NK-92 (cell line): ENCODE results near the gene KLHDC9.

Experiments
- DNase-seq: peaks from one replicate; lab custom pipeline; 2025; ENCODE audit not compliant: unreplicated experiment; lab: John Stamatoyannopoulos, UW

The KLHDC9 gene

GRCh38 chr1:161128591-161129420 lies 30.6 kb downstream of the KLHDC9 start:
- no peak for DNase-seq

- no peak for DNase-seq
These were observed 32.1 kb downstream of the KLHDC9 start for GRCh38 chr1:161130266-161130665.

- DNase-seq: no peak
These were observed 33.6 kb downstream of the KLHDC9 start for GRCh38 chr1:161131523-161132409.

GRCh38 chr1:161132410-161133219 lies 34.5 kb downstream of the KLHDC9 start, which contains the start of gene DEDD:
DEDD (minus strand) TSS chr1:161132667; CDS start chr1:161124462, 8,205 bp downstream.
- DNase-seq: peak; percentile 45

- DNase-seq: no peak
These were observed 35.1 kb downstream of the KLHDC9 start for GRCh38 chr1:161133220-161133740.

GRCh38 chr1:161137881-161138280 lies 39.7 kb downstream of the KLHDC9 start:
- DNase-seq: no peak

GRCh38 chr1:161138431-161138830 lies 40.3 kb downstream of the KLHDC9 start:
- no peak for DNase-seq

- DNase-seq: no peak
These were observed 41.6 kb downstream of the KLHDC9 start for GRCh38 chr1:161139766-161140165.

- DNase-seq: no peak
These were observed 42.7 kb downstream of the KLHDC9 start for GRCh38 chr1:161140755-161141400.

- DNase-seq: no peak
These were observed 47.7 kb downstream of the KLHDC9 start for GRCh38 chr1:161145832-161146231.
